ENCODE data around the gene ZNF618. TPM values are rescaled to one million over a fixed set of nuclear protein-coding genes. Genes with fewer than 3 reads are reported as not detected.

ZNF618 gene
- total RNA-seq, 1 experiment from 2014 or later = 1.2 TPM

- BruUV-seq (replicated peaks) = no TSS peak
- no peak for DNase-seq
- intact Hi-C loops (cut with micrococcal nuclease; ENCODE audit: unreplicated experiment) = no loop called here
- Histone ChIP-seq H3K9me3 (peaks cover 8% of the 10 kb centered on the region), H3K4me3 (ENCODE audit: low read depth, low read length) (no peak overlapping the region), H3K4me1 (no peaks in the 10 kb centered on the region), H3K36me3 (ENCODE audit: control insufficient read depth, insufficient read depth, low read length) (no peaks in the 10 kb centered on the region), H3K27me3 (replicated peaks; ENCODE audit: control insufficient read depth, insufficient read depth, low read length) (no peaks in the 10 kb centered on the region)
- ChIA-PET CTCF (no interaction called here), POLR2A (no interaction called here)
- TF ChIP-seq, protein P1, sequence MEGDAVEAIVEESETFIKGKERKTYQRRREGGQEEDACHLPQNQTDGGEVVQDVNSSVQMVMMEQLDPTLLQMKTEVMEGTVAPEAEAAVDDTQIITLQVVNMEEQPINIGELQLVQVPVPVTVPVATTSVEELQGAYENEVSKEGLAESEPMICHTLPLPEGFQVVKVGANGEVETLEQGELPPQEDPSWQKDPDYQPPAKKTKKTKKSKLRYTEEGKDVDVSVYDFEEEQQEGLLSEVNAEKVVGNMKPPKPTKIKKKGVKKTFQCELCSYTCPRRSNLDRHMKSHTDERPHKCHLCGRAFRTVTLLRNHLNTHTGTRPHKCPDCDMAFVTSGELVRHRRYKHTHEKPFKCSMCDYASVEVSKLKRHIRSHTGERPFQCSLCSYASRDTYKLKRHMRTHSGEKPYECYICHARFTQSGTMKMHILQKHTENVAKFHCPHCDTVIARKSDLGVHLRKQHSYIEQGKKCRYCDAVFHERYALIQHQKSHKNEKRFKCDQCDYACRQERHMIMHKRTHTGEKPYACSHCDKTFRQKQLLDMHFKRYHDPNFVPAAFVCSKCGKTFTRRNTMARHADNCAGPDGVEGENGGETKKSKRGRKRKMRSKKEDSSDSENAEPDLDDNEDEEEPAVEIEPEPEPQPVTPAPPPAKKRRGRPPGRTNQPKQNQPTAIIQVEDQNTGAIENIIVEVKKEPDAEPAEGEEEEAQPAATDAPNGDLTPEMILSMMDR (IDR thresholded peaks at IDR 0.05; ENCODE audit: insufficient read depth in 1 of 2, low read depth in 1 of 2, low read length in 1 of 2, severe bottlenecking in 1 of 2, unreplicated experiment in 1 of 2) = no peak
- Mint-ChIP-seq H3K27ac (ENCODE audit: unreplicated experiment) (no peak overlapping the region), H3K4me1 (ENCODE audit: low read depth, unreplicated experiment) (no peaks in the 10 kb centered on the region), H3K36me3 (ENCODE audit: insufficient read depth, unreplicated experiment) (no peaks in the 10 kb centered on the region), H3K27me3 (ENCODE audit: insufficient read depth, unreplicated experiment) (peaks cover 4% of the 10 kb centered on the region), H3K9me3 (ENCODE audit: unreplicated experiment) (no peaks in the 10 kb centered on the region), H3K4me3 (ENCODE audit: unreplicated experiment) (no peak overlapping the region)
Observed at GRCh38 chr9:113895526-113895925, 19.4 kb downstream of the ZNF618 start.

- no peak overlapping the region for H3K4me3 ChIP-seq (ENCODE audit: low read depth, low read length)
- H3K4me3 Mint-ChIP-seq (ENCODE audit: unreplicated experiment) = no peak overlapping the region
- H3K9me3 Mint-ChIP-seq (ENCODE audit: unreplicated experiment) = no peaks in the 10 kb centered on the region
- ChIA-PET POLR2A (no interaction called here), CTCF (no interaction called here)
- no peaks in the 10 kb centered on the region for H3K36me3 Mint-ChIP-seq (ENCODE audit: insufficient read depth, unreplicated experiment)
- H3K9me3 ChIP-seq = no peaks in the 10 kb centered on the region
- H3K4me1 Mint-ChIP-seq (ENCODE audit: low read depth, unreplicated experiment) = no peaks in the 10 kb centered on the region
- no peak overlapping the region for H3K27ac Mint-ChIP-seq (ENCODE audit: unreplicated experiment)
- H3K4me1 ChIP-seq = no peaks in the 10 kb centered on the region
- no peaks in the 10 kb centered on the region for H3K36me3 ChIP-seq (ENCODE audit: control insufficient read depth, insufficient read depth, low read length)
- DNase-seq = no peak
- no peaks in the 10 kb centered on the region for H3K27me3 ChIP-seq (replicated peaks; ENCODE audit: control insufficient read depth, insufficient read depth, low read length)
- peaks cover 8% of the 10 kb centered on the region for H3K27me3 Mint-ChIP-seq (ENCODE audit: insufficient read depth, unreplicated experiment)
- intact Hi-C loops (cut with micrococcal nuclease; ENCODE audit: unreplicated experiment) = no loop called here
- TF ChIP-seq, protein P1 (IDR thresholded peaks at IDR 0.05; ENCODE audit: insufficient read depth in 1 of 2, low read depth in 1 of 2, low read length in 1 of 2, severe bottlenecking in 1 of 2, unreplicated experiment in 1 of 2) = no peak
- no TSS peak for BruUV-seq (replicated peaks)
Observed at GRCh38 chr9:113896713-113897112, 20.6 kb downstream of the ZNF618 start.

DNA sequence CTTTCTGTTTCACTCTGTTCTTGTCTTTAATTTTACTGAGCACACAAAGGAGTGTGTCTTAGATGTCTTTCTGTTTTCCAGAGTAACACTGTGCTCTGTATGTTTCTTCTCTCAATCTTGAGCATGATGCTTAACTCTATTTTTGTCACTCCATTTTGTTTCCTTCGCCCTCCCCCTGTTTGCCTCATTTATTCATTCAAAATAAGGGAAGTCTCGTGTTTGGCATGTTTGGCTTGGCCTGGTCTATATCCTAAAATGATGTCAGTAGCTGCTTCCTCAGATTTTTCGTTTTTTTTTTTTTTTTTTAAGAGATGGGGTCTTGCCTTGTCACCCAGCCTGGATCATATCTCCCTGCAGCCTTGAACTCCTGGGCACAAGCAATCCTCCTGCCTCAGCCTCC lies 22.0 kb downstream of the ZNF618 start:
- H3K4me3 Mint-ChIP-seq (ENCODE audit: unreplicated experiment) = no peak overlapping the region
- Histone ChIP-seq H3K9me3 (no peaks in the 10 kb centered on the region), H3K36me3 (ENCODE audit: control insufficient read depth, insufficient read depth, low read length) (no peaks in the 10 kb centered on the region), H3K4me1 (no peaks in the 10 kb centered on the region), H3K27me3 (replicated peaks; ENCODE audit: control insufficient read depth, insufficient read depth, low read length) (no peaks in the 10 kb centered on the region), H3K4me3 (ENCODE audit: low read depth, low read length) (no peak overlapping the region)
- DNase-seq = no peak
- TF ChIP-seq, protein P1 (IDR thresholded peaks at IDR 0.05; ENCODE audit: insufficient read depth in 1 of 2, low read depth in 1 of 2, low read length in 1 of 2, severe bottlenecking in 1 of 2, unreplicated experiment in 1 of 2) = no peak
- CTCF ChIA-PET = no interaction called here
- no peaks in the 10 kb centered on the region for H3K36me3 Mint-ChIP-seq (ENCODE audit: insufficient read depth, unreplicated experiment)
- no peak overlapping the region for H3K27ac Mint-ChIP-seq (ENCODE audit: unreplicated experiment)
- no TSS peak for BruUV-seq (replicated peaks)
- no peaks in the 10 kb centered on the region for H3K4me1 Mint-ChIP-seq (ENCODE audit: low read depth, unreplicated experiment)
- intact Hi-C loops (cut with micrococcal nuclease; ENCODE audit: unreplicated experiment) = no loop called here
- peaks cover 14% of the 10 kb centered on the region for H3K27me3 Mint-ChIP-seq (ENCODE audit: insufficient read depth, unreplicated experiment)
- POLR2A ChIA-PET = no interaction called here
- H3K9me3 Mint-ChIP-seq (ENCODE audit: unreplicated experiment) = no peaks in the 10 kb centered on the region
